ENCODE measurements around the gene SFMBT1. TPM values are rescaled to one million over a fixed set of nuclear protein-coding genes. Genes with fewer than 3 reads are reported as not detected.
A peak's percentile ranks its signal among the peaks of the same experiment; 100 is the strongest.

The SFMBT1 gene
- total and polyA plus RNA-seq, 4 experiments from 2014 or later = 19.8 to 50.8 (median 38.6) TPM

- H3K27me3 Mint-ChIP-seq = no peaks in the 10 kb centered on the region
- peaks cover 0 to 2% (median 0%) of the 10 kb centered on the region in 8 donors for H3K9me3 Mint-ChIP-seq
- Histone ChIP-seq H3K27ac (ENCODE audit: low read depth, low read length) (no peak overlapping the region), H3K9me3 (ENCODE audit: control insufficient read depth in 1 of 2, low read length in 2 of 2) (no peaks in the 10 kb centered on the region), H3K36me3 (ENCODE audit: insufficient read depth, low read length) (peaks cover 42% of the 10 kb centered on the region), H3K27me3 (ENCODE audit: insufficient read depth, low read length) (no peaks in the 10 kb centered on the region), H3K4me3 (ENCODE audit: low read length in 2 of 2) (no peak overlapping the region), H3K4me1 (ENCODE audit: insufficient read depth, low read length) (no peaks in the 10 kb centered on the region)
- intact Hi-C loops (cut with micrococcal nuclease) = no loop called here
- peaks cover 45 to 72% of the 10 kb centered on the region in 2 donors for H3K36me3 Mint-ChIP-seq
- H3K27ac Mint-ChIP-seq = peak overlapping the region in 1 of 7 donors; percentile 23
- H3K4me3 Mint-ChIP-seq = no peak overlapping the region
- DNase-seq = no peak
- ChIA-PET POLR2A (ENCODE audit: partially characterized antibody) (interaction anchor here (0.9 kb wide), 1 partner anchor 21 kb away, joined by 3 read pairs; no protein-coding TSS in a partner anchor), CTCF (ENCODE audit: partially characterized antibody) (interaction anchor here (1.7 kb wide), 1 partner anchor 22 kb away, joined by 4 read pairs; no protein-coding TSS in a partner anchor)
- H3K4me1 Mint-ChIP-seq = no peaks in the 10 kb centered on the region
These were observed 132.8 kb downstream of the SFMBT1 start for GRCh38 chr3:52912885-52913731.

- Mint-ChIP-seq H3K36me3 (peaks cover 47 to 76% of the 10 kb centered on the region in 2 donors), H3K4me1 (no peaks in the 10 kb centered on the region), H3K27me3 (no peaks in the 10 kb centered on the region), H3K27ac (peak overlapping the region in 3 of 7 donors; percentile 7 to 51 (median 21)), H3K4me3 (no peak overlapping the region), H3K9me3 (peaks cover 0 to 2% (median 0%) of the 10 kb centered on the region in 8 donors)
- POLR2A ChIA-PET (ENCODE audit: partially characterized antibody) = no interaction called here
- Histone ChIP-seq H3K27ac (ENCODE audit: low read depth, low read length) (no peak overlapping the region), H3K9me3 (ENCODE audit: control insufficient read depth in 1 of 2, low read length in 2 of 2) (no peaks in the 10 kb centered on the region), H3K36me3 (ENCODE audit: insufficient read depth, low read length) (peaks cover 42% of the 10 kb centered on the region), H3K4me3 (ENCODE audit: low read length in 2 of 2) (no peak overlapping the region), H3K4me1 (ENCODE audit: insufficient read depth, low read length) (no peaks in the 10 kb centered on the region), H3K27me3 (ENCODE audit: insufficient read depth, low read length) (no peaks in the 10 kb centered on the region)
- CTCF ChIA-PET (ENCODE audit: partially characterized antibody) = interaction anchor here (0.6 kb wide), 1 partner anchor 18 kb away, joined by 3 read pairs; no protein-coding TSS in a partner anchor
- intact Hi-C loops (cut with micrococcal nuclease) = no loop called here
- DNase-seq = no peak
These were observed 135.1 kb downstream of the SFMBT1 start for GRCh38 chr3:52910823-52911222.

GRCh38 chr3:52907497-52907896 is 138.4 kb downstream of the SFMBT1 start:
- intact Hi-C loops (cut with micrococcal nuclease) = loop anchor here (1.0 kb wide), 1 partner anchor 165 kb away; no protein-coding TSS in a partner anchor
- DNase-seq = no peak
- Mint-ChIP-seq H3K9me3 (peaks cover 0 to 2% (median 0%) of the 10 kb centered on the region in 8 donors), H3K27ac (peak overlapping the region in 1 of 7 donors; percentile 55), H3K4me1 (no peaks in the 10 kb centered on the region), H3K4me3 (no peak overlapping the region), H3K36me3 (peaks cover 36 to 78% of the 10 kb centered on the region in 2 donors), H3K27me3 (no peaks in the 10 kb centered on the region)
- ChIA-PET POLR2A (ENCODE audit: partially characterized antibody) (interaction anchor here (1.0 kb wide), 1 partner anchor 30 kb away, joined by 3 read pairs; no protein-coding TSS in a partner anchor), CTCF (ENCODE audit: partially characterized antibody) (interaction anchor here (1.2 to 2.1 kb wide), 2 partner anchors 9 to 77 kb away, joined by 4 to 5 read pairs; no protein-coding TSS in a partner anchor)
- Histone ChIP-seq H3K36me3 (ENCODE audit: insufficient read depth, low read length) (peaks cover 22% of the 10 kb centered on the region), H3K9me3 (ENCODE audit: control insufficient read depth in 1 of 2, low read length in 2 of 2) (no peaks in the 10 kb centered on the region), H3K4me3 (ENCODE audit: low read length in 2 of 2) (no peak overlapping the region), H3K27ac (ENCODE audit: low read depth, low read length) (no peak overlapping the region), H3K4me1 (ENCODE audit: insufficient read depth, low read length) (no peaks in the 10 kb centered on the region), H3K27me3 (ENCODE audit: insufficient read depth, low read length) (no peaks in the 10 kb centered on the region)

- Mint-ChIP-seq H3K4me1 (no peaks in the 10 kb centered on the region), H3K36me3 (peaks cover 22 to 61% of the 10 kb centered on the region in 2 donors), H3K27ac (peak overlapping the region in 2 of 7 donors; percentile 14 to 46), H3K27me3 (no peaks in the 10 kb centered on the region), H3K9me3 (no peaks in the 10 kb centered on the region), H3K4me3 (no peak overlapping the region)
- DNase-seq = no peak
- no peaks in the 10 kb centered on the region for H3K27me3 ChIP-seq (ENCODE audit: insufficient read depth, low read length)
- H3K36me3 ChIP-seq (ENCODE audit: insufficient read depth, low read length) = peaks cover 7% of the 10 kb centered on the region
- H3K4me1 ChIP-seq (ENCODE audit: insufficient read depth, low read length) = no peaks in the 10 kb centered on the region
- ChIA-PET POLR2A (ENCODE audit: partially characterized antibody) (no interaction called here), CTCF (ENCODE audit: partially characterized antibody) (interaction anchor here (0.9 to 1.7 kb wide), 3 partner anchors 12 to 143 kb away, joined by 3 to 4 read pairs (median 4); no protein-coding TSS in a partner anchor)
- no peak overlapping the region for H3K4me3 ChIP-seq (ENCODE audit: low read length in 2 of 2)
- H3K27ac ChIP-seq (ENCODE audit: low read depth, low read length) = no peak overlapping the region
- no peaks in the 10 kb centered on the region for H3K9me3 ChIP-seq (ENCODE audit: control insufficient read depth in 1 of 2, low read length in 2 of 2)
- intact Hi-C loops (cut with micrococcal nuclease) = no loop called here
These were observed 141.3 kb downstream of the SFMBT1 start for GRCh38 chr3:52904552-52904951.

GRCh38 chr3:52904000-52904399 is 141.9 kb downstream of the SFMBT1 start:
- CTCF ChIA-PET (ENCODE audit: partially characterized antibody) = interaction anchor here (0.9 to 1.7 kb wide), 2 partner anchors 12 to 33 kb away, joined by 3 to 4 read pairs; no protein-coding TSS in a partner anchor
- Histone ChIP-seq H3K4me1 (ENCODE audit: insufficient read depth, low read length) (no peaks in the 10 kb centered on the region), H3K36me3 (ENCODE audit: insufficient read depth, low read length) (peaks cover 7% of the 10 kb centered on the region), H3K27ac (ENCODE audit: low read depth, low read length) (no peak overlapping the region), H3K4me3 (ENCODE audit: low read length in 2 of 2) (no peak overlapping the region), H3K27me3 (ENCODE audit: insufficient read depth, low read length) (no peaks in the 10 kb centered on the region), H3K9me3 (ENCODE audit: control insufficient read depth in 1 of 2, low read length in 2 of 2) (no peaks in the 10 kb centered on the region)
- POLR2A ChIA-PET (ENCODE audit: partially characterized antibody) = interaction anchor here (2.5 kb wide), 1 partner anchor 10 kb away, joined by 7 read pairs; no protein-coding TSS in a partner anchor
- Mint-ChIP-seq H3K4me3 (no peak overlapping the region), H3K9me3 (no peaks in the 10 kb centered on the region), H3K27me3 (no peaks in the 10 kb centered on the region), H3K27ac (peak overlapping the region in 1 of 7 donors; percentile 14), H3K4me1 (no peaks in the 10 kb centered on the region), H3K36me3 (peaks cover 22 to 57% of the 10 kb centered on the region in 2 donors)
- intact Hi-C loops (cut with micrococcal nuclease) = no loop called here
- no peak for DNase-seq

GRCh38 chr3:52897130-52898122 is 148.4 kb downstream of the SFMBT1 start, which contains the start of gene STIMATE:
Gene STIMATE, minus strand, starts transcription at chr3:52897548. Its CDS starts 98 bp downstream, at chr3:52897450.
- ChIA-PET CTCF (ENCODE audit: partially characterized antibody) (interaction anchor here (1.2 kb wide), 1 partner anchor 33 kb away, joined by 3 read pairs; no protein-coding TSS in a partner anchor), POLR2A (ENCODE audit: partially characterized antibody) (interaction anchor here (0.8 to 2.1 kb wide), 7 partner anchors 9 to 450 kb away, joined by 3 to 7 read pairs (median 5); partner anchors contain the start of genes SFMBT1 and UQCC5)
- H3K9me3 ChIP-seq (ENCODE audit: control insufficient read depth in 1 of 2, low read length in 2 of 2) = no peaks in the 10 kb centered on the region
- DNase-seq = peak; percentile 86 to 90 (median 88)
- H3K4me1 ChIP-seq (ENCODE audit: insufficient read depth, low read length) = peaks cover 47% of the 10 kb centered on the region
- Mint-ChIP-seq H3K27ac (peak within 1 kb of the TSS; percentile 86 to 97 (median 95)), H3K4me3 (peak within 1 kb of the TSS; percentile 88 to 97 (median 95)), H3K36me3 (peaks cover 0 to 14% of the 10 kb centered on the region in 2 donors), H3K27me3 (no peaks in the 10 kb centered on the region), H3K9me3 (no peaks in the 10 kb centered on the region), H3K4me1 (peaks cover 39 to 53% (median 47%) of the 10 kb centered on the region in 4 donors)
- H3K27ac ChIP-seq (ENCODE audit: low read depth, low read length) = peak within 1 kb of the TSS; percentile 65
- H3K36me3 ChIP-seq (ENCODE audit: insufficient read depth, low read length) = no peaks in the 10 kb centered on the region
- intact Hi-C loops (cut with micrococcal nuclease) = loop anchor here (1.0 to 2.0 kb wide), 3 partner anchors 86 to 147 kb away; no protein-coding TSS in a partner anchor
- no peaks in the 10 kb centered on the region for H3K27me3 ChIP-seq (ENCODE audit: insufficient read depth, low read length)
- peak within 1 kb of the TSS; percentile 78 to 94 for H3K4me3 ChIP-seq (ENCODE audit: low read length in 2 of 2)
